TTC549 (cell line): Measurements from ENCODE around the gene FBRSL1.

Experiments
- FAIRE-seq: peaks from 2 replicates; lab custom pipeline; 2012; peaks lifted over from hg19 to GRCh38; lab: Jason Lieb, UNC

Gene FBRSL1

DNA sequence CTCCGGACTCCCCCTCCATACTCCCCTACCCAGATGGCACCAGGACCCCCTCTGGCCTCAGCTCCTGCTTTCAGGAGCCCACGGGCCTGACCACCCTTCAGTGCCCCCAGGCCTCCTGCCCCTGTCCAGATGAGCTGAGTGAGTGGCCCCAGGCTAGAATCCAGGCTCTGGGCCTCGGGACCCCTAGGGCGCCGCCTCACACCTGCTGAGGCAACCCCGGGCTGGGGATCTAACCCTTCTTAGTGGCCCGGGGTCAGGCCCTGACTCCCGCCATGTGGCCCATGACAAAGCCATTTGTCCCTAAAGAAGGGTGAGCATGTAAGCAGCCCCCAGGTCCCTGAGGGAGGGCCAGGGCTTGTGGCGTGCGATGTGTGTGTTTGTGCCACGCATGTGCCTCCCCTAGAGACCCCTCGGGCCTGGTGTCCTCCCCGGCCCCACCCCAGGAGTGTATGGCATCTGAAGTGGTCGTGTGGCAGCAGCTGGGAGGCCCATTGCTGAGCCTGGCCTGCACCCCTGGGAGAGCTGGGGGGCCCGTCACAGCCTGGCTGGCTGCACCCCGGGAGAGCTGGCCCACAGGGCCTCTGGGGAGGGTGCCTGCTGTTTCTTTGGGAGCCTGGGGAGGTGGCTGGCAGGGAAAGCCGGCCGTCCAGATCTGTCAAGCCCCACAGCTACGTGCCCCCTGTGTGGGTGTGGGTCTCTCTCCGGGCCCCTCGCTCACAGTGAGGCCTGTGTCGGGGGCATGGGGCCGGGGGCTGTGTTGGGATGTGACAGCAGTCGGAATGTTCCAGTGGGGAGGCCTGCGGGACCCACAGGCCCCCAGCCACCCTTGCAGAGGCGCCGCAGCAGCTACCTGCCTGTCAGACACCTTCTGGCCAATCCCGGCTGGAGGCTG, 7.8 kb downstream of the FBRSL1 start:
- FAIRE-seq, result no peak

DNA sequence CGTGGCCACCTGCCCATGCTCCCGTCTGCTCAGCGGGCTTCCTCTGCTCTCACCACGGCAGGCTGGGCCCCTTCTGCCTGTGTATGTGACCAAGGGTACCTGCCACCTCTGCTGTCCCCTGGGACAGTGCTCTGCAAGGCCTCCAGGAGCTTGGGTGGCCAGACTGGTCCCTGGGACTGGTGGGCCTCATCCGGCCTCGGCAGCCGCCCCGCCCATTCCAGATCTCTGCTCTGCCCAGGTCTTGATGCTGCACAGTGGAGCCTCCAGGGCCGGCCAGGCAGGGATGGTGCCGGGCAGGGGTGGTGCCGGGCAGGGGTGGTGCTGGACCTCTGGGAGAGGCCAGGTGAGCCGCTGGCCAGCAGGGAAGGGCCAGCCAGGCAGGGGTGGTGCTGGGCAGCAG, 9.0 kb downstream of the FBRSL1 start:
- FAIRE-seq, result no peak

DNA sequence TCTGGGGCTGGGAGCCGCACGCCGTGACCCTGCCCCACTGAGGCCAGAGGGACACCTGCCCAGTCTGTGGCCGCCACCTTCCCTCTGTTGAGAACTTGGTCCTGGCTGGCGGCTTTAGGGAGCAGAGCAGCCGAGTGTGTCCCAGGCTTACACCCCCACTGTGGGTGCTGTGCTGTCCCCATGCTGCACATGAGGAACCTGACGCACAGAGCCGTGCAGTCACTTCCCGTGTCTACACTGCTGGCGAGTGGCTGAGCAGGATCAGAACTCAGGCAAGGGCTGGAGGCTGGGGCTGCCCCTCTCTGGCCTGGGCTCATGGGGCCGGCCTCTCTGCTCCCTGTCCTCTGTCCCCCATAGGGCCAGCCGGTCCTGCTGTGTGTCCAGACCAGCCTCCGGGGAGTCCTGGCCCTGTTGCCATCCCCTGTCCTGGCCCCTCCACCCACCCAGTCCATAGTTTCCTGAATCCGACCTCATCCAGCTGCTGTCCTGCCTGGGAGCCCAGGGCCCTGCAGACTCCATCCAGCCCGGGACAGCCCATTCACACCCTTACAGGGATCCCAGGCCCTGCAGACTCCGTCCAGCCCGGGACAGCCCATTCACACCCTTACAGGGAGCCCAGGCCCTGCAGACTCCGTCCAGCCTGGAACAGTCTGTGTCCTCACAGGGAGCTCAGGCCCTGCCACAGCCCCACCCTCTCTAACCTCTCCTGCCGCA, 10.3 kb downstream of the FBRSL1 start:
- FAIRE-seq, result no peak

- no peak for FAIRE-seq
Observed at GRCh38 chr12:132500856-132501180, 10.9 kb downstream of the FBRSL1 start.

GRCh38 chr12:132501204-132501940, 11.4 kb downstream of the FBRSL1 start:
- FAIRE-seq, result no peak

DNA sequence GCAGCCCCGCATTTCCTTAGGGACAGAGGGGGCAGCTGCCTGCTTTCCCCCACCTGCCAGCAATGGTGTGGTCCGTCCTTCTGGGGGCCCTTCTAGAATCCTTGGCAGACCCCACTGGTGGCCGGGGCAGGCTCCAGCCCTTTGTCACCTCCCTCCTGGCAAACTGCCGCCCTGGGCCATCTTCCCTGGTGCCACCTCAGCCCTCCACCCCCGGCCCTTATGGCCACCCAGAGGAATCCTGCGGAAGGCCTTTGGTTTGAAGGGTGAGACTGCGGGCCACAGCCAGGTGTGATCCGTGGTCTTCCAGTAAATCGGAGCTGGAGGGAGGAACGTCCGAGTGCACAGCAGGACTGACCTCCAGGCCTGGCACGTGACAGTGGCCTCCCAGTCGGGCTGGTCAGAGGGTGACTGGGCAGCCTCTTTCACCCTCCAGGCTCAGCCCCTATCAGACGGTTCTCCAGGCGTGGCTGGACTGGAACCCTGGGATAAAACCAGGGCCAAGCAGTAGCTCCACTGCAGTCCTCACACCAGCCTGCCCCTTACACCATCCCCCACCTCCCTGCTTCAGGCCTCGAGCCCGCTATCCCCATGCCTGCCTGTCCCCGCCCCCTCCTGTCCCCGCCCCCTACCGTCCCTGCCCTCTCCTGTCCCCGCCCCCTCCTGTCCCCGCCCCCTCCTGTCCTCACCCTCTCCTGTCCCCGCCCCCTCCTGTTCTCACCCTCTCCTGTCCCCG, 12.4 kb downstream of the FBRSL1 start:
- FAIRE-seq, result no peak

DNA sequence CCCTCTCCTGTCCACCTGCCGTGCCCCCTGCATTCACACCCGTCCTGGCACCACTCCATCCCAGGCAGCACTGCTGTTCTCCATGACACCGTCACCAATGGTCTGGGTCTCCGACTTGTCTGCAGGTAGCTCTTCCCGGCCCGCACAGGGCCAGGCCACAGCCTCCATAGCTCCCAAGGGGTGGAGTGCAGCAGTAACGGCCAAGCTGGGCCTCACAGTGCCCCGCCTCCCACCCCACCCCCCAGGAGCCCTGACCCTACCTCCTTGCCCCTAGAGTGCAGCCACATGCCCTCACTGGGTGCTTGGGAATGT, 12.9 kb downstream of the FBRSL1 start:
- FAIRE-seq, result no peak

DNA sequence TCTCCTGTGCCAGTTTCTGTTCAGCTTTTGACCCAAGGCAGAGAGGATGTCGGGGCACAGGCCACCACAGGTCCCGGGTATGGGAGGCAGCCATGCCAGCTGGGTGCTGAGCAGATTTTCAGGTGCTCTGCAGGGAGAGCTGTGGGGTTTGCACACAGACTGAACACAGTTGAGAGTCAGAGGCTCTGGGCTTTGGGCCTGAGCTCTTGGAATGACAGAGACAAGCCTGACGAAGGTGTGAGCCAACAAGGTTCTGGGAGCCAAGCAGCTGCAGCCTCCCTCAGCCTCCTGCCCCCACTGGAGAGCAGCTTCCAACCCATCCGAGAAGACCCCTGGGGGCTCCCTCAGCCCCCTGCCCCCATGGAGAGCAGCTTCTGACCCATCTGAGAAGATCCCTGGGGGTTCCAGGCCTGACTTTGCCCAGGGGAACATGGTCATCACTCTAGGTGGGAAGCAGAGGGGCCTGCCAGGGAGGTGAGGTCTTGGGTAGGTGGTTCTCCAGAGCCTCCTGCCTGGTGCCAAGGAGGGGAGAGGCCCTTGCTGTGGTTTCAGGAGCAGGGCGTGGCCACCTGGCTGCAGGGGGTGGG, 13.8 kb downstream of the FBRSL1 start:
- no peak for FAIRE-seq

GRCh38 chr12:132505105-132505851, 15.3 kb downstream of the FBRSL1 start:
- FAIRE-seq, result no peak

DNA sequence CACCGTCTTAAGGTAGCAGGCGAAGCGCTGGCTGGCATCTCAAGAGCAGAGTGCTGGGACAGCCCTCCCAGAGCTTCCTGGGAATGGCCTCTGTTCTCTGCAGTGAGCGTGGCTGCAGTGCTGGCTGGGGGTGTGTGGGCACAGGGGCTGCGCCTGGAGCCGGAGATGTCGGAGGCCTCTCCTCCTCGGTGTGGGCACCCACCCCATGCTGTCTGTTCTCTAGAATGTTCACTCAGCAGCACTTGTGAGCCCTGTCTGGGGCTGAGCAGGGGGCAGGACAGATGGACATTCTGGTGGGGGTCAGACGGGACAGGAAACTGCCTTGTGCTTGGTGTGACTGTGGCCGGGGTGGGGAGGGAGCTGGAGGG, 15.9 kb downstream of the FBRSL1 start:
- no peak for FAIRE-seq

DNA sequence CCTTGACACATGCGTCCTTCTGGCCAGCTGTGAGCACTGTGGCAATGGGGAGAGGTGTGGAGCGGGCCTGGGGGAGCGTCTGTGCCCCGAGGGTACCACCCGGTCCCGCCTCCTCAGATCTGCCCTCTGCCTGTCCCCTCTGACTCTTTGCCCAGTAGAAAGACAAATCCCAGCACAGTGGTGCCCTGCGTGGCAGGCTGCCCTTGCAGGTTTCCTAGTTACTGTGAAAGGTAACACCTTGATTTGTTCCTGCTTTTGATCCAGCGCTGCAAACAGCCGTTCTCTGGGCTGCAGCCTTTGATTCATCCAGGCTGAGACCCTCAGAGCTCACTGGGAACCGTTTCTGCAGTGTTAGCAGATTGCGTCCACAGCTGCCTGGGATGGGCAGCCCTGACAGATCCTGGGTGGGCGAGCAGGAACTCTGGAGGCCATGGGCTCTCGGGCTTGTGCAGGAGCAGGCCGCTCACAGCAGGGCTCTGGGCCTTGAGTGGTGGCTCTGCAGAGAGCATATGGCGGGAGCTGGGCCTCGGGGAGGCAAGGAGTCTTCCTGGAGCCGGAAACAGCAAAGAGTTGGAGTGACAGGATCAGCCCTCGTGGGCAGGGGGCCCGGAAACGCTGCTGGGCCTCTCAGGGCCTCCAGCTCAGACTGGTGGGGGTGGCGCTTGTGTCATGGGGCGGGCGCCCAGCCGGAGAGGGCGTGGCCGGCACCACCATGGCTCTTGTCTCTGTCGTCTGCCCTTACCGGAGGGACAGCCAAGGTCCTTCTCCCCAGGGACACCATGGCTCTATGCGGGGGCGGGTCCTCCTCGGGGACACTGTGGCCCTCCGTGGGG, 16.6 kb downstream of the FBRSL1 start:
- no peak for FAIRE-seq

GRCh38 chr12:132507161-132507538, 17.2 kb downstream of the FBRSL1 start:
- FAIRE-seq, result no peak

GRCh38 chr12:132507656-132508490, 17.9 kb downstream of the FBRSL1 start:
- no peak for FAIRE-seq

GRCh38 chr12:132508491-132508740, 18.5 kb downstream of the FBRSL1 start:
- no peak for FAIRE-seq

DNA sequence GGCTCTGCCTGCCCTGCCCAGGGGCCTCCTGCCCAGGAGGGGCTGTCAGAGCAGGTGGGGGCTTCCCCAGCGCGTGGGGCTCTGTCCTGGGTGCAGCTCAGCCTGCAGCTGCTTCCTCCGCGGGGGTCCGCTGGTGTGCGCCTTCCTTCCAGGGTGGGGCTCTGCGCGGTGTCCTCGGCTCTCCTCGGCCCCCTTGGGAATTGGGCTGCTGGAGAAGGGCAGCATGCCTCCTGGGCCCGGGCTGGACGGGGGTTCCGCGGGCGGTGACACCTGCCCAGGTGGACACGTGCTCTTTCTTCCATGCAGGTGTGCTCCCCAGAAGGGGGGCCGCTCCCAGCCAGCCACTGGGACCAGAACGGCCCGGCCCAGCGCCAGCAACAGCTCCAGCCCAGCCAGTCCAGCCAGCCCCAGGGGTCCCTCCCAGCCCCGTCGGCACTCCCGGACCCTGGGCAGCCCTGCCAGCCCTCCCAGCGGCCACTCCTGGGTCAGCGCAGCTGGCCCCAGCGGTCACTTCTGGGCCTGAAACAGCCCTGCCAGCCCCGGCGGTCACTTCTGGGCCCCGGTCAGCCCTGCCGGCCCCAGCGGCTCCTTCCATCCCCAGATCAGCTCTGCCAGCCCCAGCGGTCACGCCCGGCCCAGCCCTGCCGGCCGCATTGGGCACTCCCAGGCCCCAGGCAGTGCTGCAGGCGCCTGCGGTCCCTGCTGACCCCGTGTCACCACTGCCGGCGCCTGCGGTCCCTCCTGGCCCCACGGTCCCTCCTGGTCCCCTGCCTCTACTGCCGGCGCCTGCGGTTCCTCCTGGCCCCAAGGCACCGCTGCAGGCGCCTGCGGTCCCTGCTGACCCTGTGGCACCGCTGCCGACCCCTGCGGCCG, 19.1 kb downstream of the FBRSL1 start:
- no peak for FAIRE-seq

GRCh38 chr12:132510111-132510724, 20.3 kb downstream of the FBRSL1 start:
- no peak for FAIRE-seq

DNA sequence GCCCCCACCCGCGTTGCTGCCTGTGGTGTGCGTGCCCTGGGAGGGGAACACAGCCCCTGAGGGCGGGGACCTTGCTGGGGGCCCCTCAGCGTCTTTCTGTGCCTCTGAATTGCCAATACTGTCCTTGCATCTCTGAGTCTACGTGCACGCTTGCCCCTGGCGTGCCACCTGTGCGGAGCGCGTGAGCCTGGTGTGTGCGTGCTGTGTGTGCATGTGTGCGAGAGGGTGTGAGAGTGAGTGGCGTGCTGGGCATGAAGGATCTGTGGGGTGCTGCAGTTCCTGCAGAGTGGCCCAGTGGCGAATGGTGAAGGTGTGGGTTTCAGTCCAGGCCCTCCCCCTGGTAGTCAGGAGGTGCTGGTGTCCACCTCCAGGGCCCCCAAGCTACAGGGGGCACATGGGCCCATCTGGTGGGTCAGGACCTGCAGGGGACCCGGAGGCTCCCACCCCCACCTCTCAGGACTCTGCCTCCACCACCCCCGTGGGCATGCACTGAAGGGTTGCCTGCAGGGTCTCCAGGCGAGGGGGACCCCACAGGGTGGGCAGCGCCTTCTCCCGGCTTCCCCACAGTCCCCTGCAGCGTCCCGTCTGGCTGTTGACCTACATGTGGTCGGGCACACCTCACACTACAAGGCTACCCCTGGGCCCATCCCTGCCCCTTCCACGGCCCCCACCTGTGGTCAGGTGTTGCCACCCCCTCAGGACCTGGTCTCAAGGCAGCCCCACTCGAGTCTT, 21.0 kb downstream of the FBRSL1 start:
- no peak for FAIRE-seq
